Naive B cell (primary cell): ENCODE results near the gene PHF2. TPM values are rescaled to one million over a fixed set of nuclear protein-coding genes. Genes with fewer than 3 reads are reported as not detected.

Experiments
- ATAC-seq, 2 donors: fragments of 150-1000 bp; cut with Tn5 transposase; 2 replicates each; pipeline ENCODE4 v1.10.0; 2021; ENCODE audit warnings: low read depth in 2 of 2, mild to moderate bottlenecking in 2 of 2, moderate library complexity in 2 of 2
- DNase-seq: peaks from one replicate; pipeline ENCODE4 v3.0.0; 2022
- H3K27ac Mint-ChIP-seq, 6 donors: one replicate each; pipeline ENCODE4 v1.8.0; 2020 to 2022; ENCODE audit warnings: mild to moderate bottlenecking in 6 of 6, mixed read lengths in 6 of 6, moderate library complexity in 5 of 6, inconsistent platforms in 2 of 6
- H3K27me3 Mint-ChIP-seq, 3 donors: one replicate each; pipeline ENCODE4 v1.8.0; 2021 to 2022; ENCODE audit warnings: mixed read lengths in 3 of 3, mild to moderate bottlenecking in 1 of 3
- H3K36me3 Mint-ChIP-seq, 2 donors: one replicate each; pipeline ENCODE4 v1.8.0; 2020 to 2022; ENCODE audit warnings: mixed read lengths in 2 of 2, inconsistent platforms in 1 of 2, mild to moderate bottlenecking in 1 of 2
- H3K4me1 Mint-ChIP-seq, 3 donors: one replicate each; pipeline ENCODE4 v1.8.0; 2020 to 2022; ENCODE audit warnings: mixed read lengths in 3 of 3, inconsistent platforms in 1 of 3, mild to moderate bottlenecking in 1 of 3, moderate library complexity in 1 of 3
- H3K4me3 Mint-ChIP-seq, 8 donors: one replicate each; pipeline ENCODE4 v1.8.0; 2020 to 2022; ENCODE audit warnings: mild to moderate bottlenecking in 8 of 8, mixed read lengths in 8 of 8, moderate library complexity in 8 of 8, inconsistent platforms in 2 of 8
- H3K9me3 Mint-ChIP-seq, 7 donors: one replicate each; pipeline ENCODE4 v1.8.0; 2020 to 2022; ENCODE audit warnings: mixed read lengths in 7 of 7, mild to moderate bottlenecking in 5 of 7, inconsistent platforms in 2 of 7, moderate library complexity in 1 of 7
- polyA plus RNA-seq, 6 donors: library from polyadenylated mRNA; unstranded; fragments of 300-500 nt; fragmentation: Illumina TruSeq; gene quantifications; one replicate each; pipeline ENCODE4 v1.2.3, GENCODE V29; 2021; ENCODE audit warnings: low read depth in 6 of 6

The PHF2 gene
- polyA plus RNA-seq, 6 donors from 2014 or later, result 0.04 to 1.7 (median 1.1) TPM

GRCh38 chr9:93677641-93678136, 101.3 kb downstream of the PHF2 start:
- no peak overlapping the region for H3K4me3 Mint-ChIP-seq
- H3K27me3 Mint-ChIP-seq, result peaks cover 0 to 9% (median 5%) of the 10 kb centered on the region in 3 donors
- DNase-seq, result no peak
- peaks cover 0 to 14% of the 10 kb centered on the region in 2 donors for H3K36me3 Mint-ChIP-seq
- ATAC-seq, result no peak
- H3K4me1 Mint-ChIP-seq, result peaks cover 0 to 10% (median 5%) of the 10 kb centered on the region in 3 donors
- no peaks in the 10 kb centered on the region for H3K9me3 Mint-ChIP-seq
- peak overlapping the region in 1 of 6 donors; percentile 79 for H3K27ac Mint-ChIP-seq

- Mint-ChIP-seq H3K27me3 (peaks cover 3 to 9% (median 5%) of the 10 kb centered on the region in 3 donors), H3K4me1 (peaks cover 0 to 7% (median 5%) of the 10 kb centered on the region in 3 donors), H3K4me3 (no peak overlapping the region), H3K9me3 (no peaks in the 10 kb centered on the region), H3K27ac (peak overlapping the region in 2 of 6 donors; percentile 66 to 79), H3K36me3 (peaks cover 0 to 9% of the 10 kb centered on the region in 2 donors)
- DNase-seq (no peak), ATAC-seq (no peak)
Observed at GRCh38 chr9:93678199-93679019, 102.0 kb downstream of the PHF2 start.

- DNase-seq, result no peak
- Mint-ChIP-seq H3K9me3 (no peaks in the 10 kb centered on the region), H3K4me3 (no peak overlapping the region), H3K36me3 (no peaks in the 10 kb centered on the region), H3K27me3 (peaks cover 5 to 13% (median 13%) of the 10 kb centered on the region in 3 donors), H3K27ac (no peak overlapping the region), H3K4me1 (peaks cover 0 to 7% (median 5%) of the 10 kb centered on the region in 3 donors)
- no peak for ATAC-seq
Observed at GRCh38 chr9:93679536-93680442, 103.4 kb downstream of the PHF2 start.

- H3K4me1 Mint-ChIP-seq, result peaks cover 0 to 7% (median 5%) of the 10 kb centered on the region in 3 donors
- H3K27me3 Mint-ChIP-seq, result peaks cover 11 to 20% (median 20%) of the 10 kb centered on the region in 3 donors
- no peaks in the 10 kb centered on the region for H3K36me3 Mint-ChIP-seq
- H3K4me3 Mint-ChIP-seq, result no peak overlapping the region
- no peak overlapping the region for H3K27ac Mint-ChIP-seq
- no peaks in the 10 kb centered on the region for H3K9me3 Mint-ChIP-seq
- DNase-seq, result no peak
- ATAC-seq, result no peak
Observed at GRCh38 chr9:93680443-93681268, 104.3 kb downstream of the PHF2 start.

- DNase-seq, result no peak
- H3K27ac Mint-ChIP-seq, result no peak overlapping the region
- peaks cover 11 to 28% (median 28%) of the 10 kb centered on the region in 3 donors for H3K27me3 Mint-ChIP-seq
- H3K9me3 Mint-ChIP-seq, result peaks cover 0 to 4% (median 0%) of the 10 kb centered on the region in 7 donors
- peaks cover 0 to 7% (median 5%) of the 10 kb centered on the region in 3 donors for H3K4me1 Mint-ChIP-seq
- no peak overlapping the region for H3K4me3 Mint-ChIP-seq
- ATAC-seq, result no peak
- peaks cover 0 to 5% of the 10 kb centered on the region in 2 donors for H3K36me3 Mint-ChIP-seq
Observed at GRCh38 chr9:93681269-93682154, 105.1 kb downstream of the PHF2 start.

- Mint-ChIP-seq H3K27me3 (peaks cover 11 to 34% (median 31%) of the 10 kb centered on the region in 3 donors), H3K4me1 (peaks cover 0 to 7% (median 5%) of the 10 kb centered on the region in 3 donors), H3K27ac (peak overlapping the region in 1 of 6 donors; percentile 29), H3K36me3 (peaks cover 0 to 8% of the 10 kb centered on the region in 2 donors), H3K4me3 (no peak overlapping the region), H3K9me3 (peaks cover 0 to 6% (median 1%) of the 10 kb centered on the region in 7 donors)
- peak; percentile 29 for DNase-seq
- peak; percentile 21 to 27 for ATAC-seq
Observed at GRCh38 chr9:93682155-93682968, 106.0 kb downstream of the PHF2 start.

GRCh38 chr9:93683331-93684134, 107.1 kb downstream of the PHF2 start:
- Mint-ChIP-seq H3K27ac (no peak overlapping the region), H3K4me3 (peak overlapping the region in 1 of 8 donors; percentile 65), H3K4me1 (peaks cover 0 to 7% (median 5%) of the 10 kb centered on the region in 3 donors), H3K9me3 (peaks cover 0 to 15% (median 5%) of the 10 kb centered on the region in 7 donors), H3K36me3 (peaks cover 0 to 8% of the 10 kb centered on the region in 2 donors), H3K27me3 (peaks cover 11 to 34% (median 31%) of the 10 kb centered on the region in 3 donors)
- ATAC-seq (no peak), DNase-seq (no peak)

GRCh38 chr9:93684161-93684765, 107.9 kb downstream of the PHF2 start:
- Mint-ChIP-seq H3K27ac (no peak overlapping the region), H3K27me3 (peaks cover 11 to 34% (median 31%) of the 10 kb centered on the region in 3 donors), H3K4me1 (peaks cover 0 to 7% (median 5%) of the 10 kb centered on the region in 3 donors), H3K9me3 (peaks cover 0 to 22% (median 11%) of the 10 kb centered on the region in 7 donors), H3K4me3 (peak overlapping the region in 1 of 8 donors; percentile 33), H3K36me3 (peaks cover 0 to 8% of the 10 kb centered on the region in 2 donors)
- no peak for DNase-seq
- ATAC-seq, result no peak

- peaks cover 0 to 29% (median 18%) of the 10 kb centered on the region in 7 donors for H3K9me3 Mint-ChIP-seq
- peaks cover 0 to 7% (median 5%) of the 10 kb centered on the region in 3 donors for H3K4me1 Mint-ChIP-seq
- peaks cover 0 to 8% of the 10 kb centered on the region in 2 donors for H3K36me3 Mint-ChIP-seq
- DNase-seq (no peak), ATAC-seq (no peak)
- no peak overlapping the region for H3K4me3 Mint-ChIP-seq
- H3K27ac Mint-ChIP-seq, result no peak overlapping the region
- H3K27me3 Mint-ChIP-seq, result peaks cover 11 to 34% (median 31%) of the 10 kb centered on the region in 3 donors
Observed at GRCh38 chr9:93684806-93685543, 108.6 kb downstream of the PHF2 start.
